Endothelial cell of umbilical vein (primary cell): Measurements from ENCODE around the gene ATXN1. TPM values are rescaled to one million over a fixed set of nuclear protein-coding genes. Genes with fewer than 3 reads are reported as not detected.

Experiments used
- BruUV-seq: library from RNA; stranded (reverse); fragments of 400-500 nt; replicated peaks from 2 replicates; lab custom pipeline; 2021; lab: Mats Ljungman, UMichigan
- CTCF ChIA-PET: fragments of 300-600, 350-600 bp; sonication (Branson Sonifier 250); formaldehyde crosslinking; loops from one replicate; lab custom pipeline; 2021; ENCODE audit warnings: antibody characterized with exemption, inconsistent platforms; lab: Charles Lee
- POLR2A ChIA-PET: fragments of 300-600, 350-600 bp; sonication (Branson Sonifier 250); formaldehyde crosslinking; loops from one replicate; lab custom pipeline; 2021; ENCODE audit warnings: antibody characterized with exemption, inconsistent platforms; lab: Charles Lee
- DNase-seq: peaks from one replicate; pipeline ENCODE4 v3.0.0-alpha.2; 2011; ENCODE audit warnings: low read depth, low spot score
- FAIRE-seq: peaks from 2 replicates; lab custom pipeline; 2011; peaks lifted over from hg19 to GRCh38; lab: Jason Lieb, UNC
- H2AFZ ChIP-seq: 2 replicates; pipeline ENCODE4 v1.6.0; 2012; ENCODE audit warnings: low read depth, low read length, control low read depth, inconsistent platforms
- H3K27ac ChIP-seq: 2 replicates; pipeline ENCODE4 v1.5.1; 2011; ENCODE audit warnings: low read depth, mild to moderate bottlenecking, control low read depth, low read length, moderate library complexity; ENCODE audit not compliant: insufficient read depth
- H3K27me3 ChIP-seq, 2 experiments: 2 replicates each; pipeline versions ENCODE4 v1.6.0 to v1.6.1; 2011; ENCODE audit warnings: low read length in 2 of 2, mixed read lengths in 1 of 2; ENCODE audit not compliant: control insufficient read depth in 2 of 2, insufficient read depth in 2 of 2
- H3K36me3 ChIP-seq, 2 experiments: 2 replicates in 1 of 2; 3 replicates in 1 of 2; pipeline ENCODE4 v1.5.1; 2011; ENCODE audit warnings: low read length in 2 of 2, mild to moderate bottlenecking in 1 of 2, moderate library complexity in 1 of 2; ENCODE audit not compliant: control insufficient read depth in 2 of 2, insufficient read depth in 2 of 2; ENCODE audit errors: extremely low read depth in 1 of 2
- H3K4me1 ChIP-seq: 3 replicates; pipeline ENCODE4 v1.5.1; 2011; ENCODE audit warnings: mild to moderate bottlenecking, low read length; ENCODE audit not compliant: control insufficient read depth, insufficient read depth; ENCODE audit errors: extremely low read depth
- H3K4me2 ChIP-seq: 2 replicates; pipeline ENCODE4 v1.6.1; 2011; ENCODE audit warnings: low read length, control low read depth, mixed read lengths; ENCODE audit not compliant: insufficient read depth
- H3K4me3 ChIP-seq, 3 experiments: fragments of 200-600 bp in 1 of 3; sonication (generic), shearing (Covaris generic) in 1 of 3; replicated peaks in 1 of 3; 2 replicates each; pipeline ENCODE4 v1.5.1; 2011 to 2016; ENCODE audit warnings: control low read depth in 3 of 3, low read length in 3 of 3, mild to moderate bottlenecking in 2 of 3, inconsistent platforms in 1 of 3, low read depth in 1 of 3, moderate library complexity in 1 of 3; ENCODE audit not compliant: insufficient read depth in 1 of 3
- H3K79me2 ChIP-seq: 2 replicates; pipeline ENCODE4 v1.6.0; 2012; ENCODE audit warnings: low read length, inconsistent platforms; ENCODE audit not compliant: control insufficient read depth, insufficient read depth
- H3K9ac ChIP-seq: replicated peaks from 2 replicates; pipeline ENCODE3; 2011; ENCODE audit warnings: low read length, control low read depth; ENCODE audit not compliant: insufficient read depth; ENCODE audit errors: extremely low read depth
- H3K9me1 ChIP-seq: replicated peaks from 3 replicates; pipeline ENCODE4 v1.6.0; 2011; ENCODE audit warnings: mild to moderate bottlenecking, low read length; ENCODE audit not compliant: control insufficient read depth, insufficient read depth; ENCODE audit errors: extremely low read depth
- H3K9me3 ChIP-seq: replicated peaks from 2 replicates; pipeline ENCODE4 v1.5.1; 2012; ENCODE audit warnings: low read length, inconsistent platforms; ENCODE audit not compliant: control insufficient read depth, insufficient read depth
- H4K20me1 ChIP-seq: replicated peaks from 2 replicates; pipeline ENCODE3; 2011; ENCODE audit warnings: mild to moderate bottlenecking, low read length; ENCODE audit not compliant: control insufficient read depth, insufficient read depth; ENCODE audit errors: extremely low read depth
- CTCF ChIP-seq, 2 donors: IDR thresholded peaks; 1 replicate in 1 of 2; 2 replicates in 1 of 2; pipeline ENCODE4 v1.5.1; 2011; ENCODE audit warnings: low read length in 2 of 2, mild to moderate bottlenecking in 2 of 2, moderate library complexity in 2 of 2, control low read depth in 1 of 2, inconsistent platforms in 1 of 2, low read depth in 1 of 2; ENCODE audit not compliant: insufficient read depth in 1 of 2; ENCODE audit errors: extremely low read depth in 1 of 2
- EZH2 ChIP-seq: IDR thresholded peaks from 2 replicates; pipeline ENCODE4 v1.6.1; 2012; ENCODE audit warnings: borderline replicate concordance, low read depth, mild to moderate bottlenecking, moderate library complexity, low read length, inconsistent platforms; ENCODE audit not compliant: severe bottlenecking
- FOS ChIP-seq: IDR thresholded peaks from 2 replicates; pipeline ENCODE4 v1.6.1; 2011; ENCODE audit warnings: mild to moderate bottlenecking, low read length, moderate library complexity, borderline replicate concordance; ENCODE audit not compliant: insufficient read depth
- GATA2 ChIP-seq: IDR thresholded peaks from 2 replicates; pipeline ENCODE4 v1.7.0; 2011; ENCODE audit warnings: low read depth, mild to moderate bottlenecking, moderate library complexity, mixed read lengths, low read length; ENCODE audit not compliant: insufficient read length, insufficient read depth
- JUN ChIP-seq: IDR thresholded peaks from 2 replicates; pipeline ENCODE4 v1.6.1; 2011; ENCODE audit warnings: borderline replicate concordance, low read depth; ENCODE audit not compliant: insufficient read length, insufficient read depth
- MAX ChIP-seq: IDR thresholded peaks from 2 replicates; pipeline ENCODE4 v1.6.1; 2011; ENCODE audit not compliant: insufficient read depth, insufficient read length
- MYC ChIP-seq: IDR thresholded peaks from one replicate; pipeline ENCODE4 v1.6.1; 2011; ENCODE audit warnings: mild to moderate bottlenecking, low read depth, low read length
- POLR2A ChIP-seq: IDR thresholded peaks from 2 replicates; pipeline ENCODE4 v1.6.1; 2012; ENCODE audit warnings: low read depth, mild to moderate bottlenecking, control low read depth, low read length
- POLR2AphosphoS5 ChIP-seq: IDR thresholded peaks from 2 replicates; pipeline ENCODE4 v1.6.1; 2012; ENCODE audit warnings: low read depth, mild to moderate bottlenecking, control low read depth, low read length, moderate library complexity; ENCODE audit not compliant: insufficient read depth
- dilution Hi-C: fragments of 300-500 bp; cut with MboI; formaldehyde crosslinking; loops from one replicate; pipeline ENCODE4 v1.15.0; 2019; ENCODE audit warnings: low sequenced_read_pairs; ENCODE audit not compliant: extremely low pct_ligation_motif_present
- intact Hi-C: fragments of 100-400 bp; cut with micrococcal nuclease; formaldehyde crosslinking; loops from one replicate; pipeline ENCODE4 v1.10.0; 2022
- polyA plus RNA-seq, 4 experiments: library from polyadenylated mRNA; depleted of rRNA in 3 of 4; stranded (reverse) in 3 of 4; unstranded in 1 of 4; fragments of >200 nt; gene quantifications; 2 replicates each; pipeline versions ENCODE4 v1.2.1 to v1.2.3, GENCODE V29; 2011 to 2012; ENCODE audit warnings: missing spikeins in 1 of 4
- total RNA-seq: library from RNA; stranded (reverse); gene quantifications from 2 replicates; pipeline ENCODE4 v1.2.3, GENCODE V29; 2021

The ATXN1 gene
- total and polyA plus RNA-seq, 2 donors (not counting 3 experiments of a cell fraction or from before 2014, with no cell fraction given) = 16.4 to 33.0 TPM

GRCh38 chr6:16302721-16303552 lies 458.3 kb downstream of the ATXN1 start:
- no peak overlapping the region for H3K27ac ChIP-seq
- no peaks in the 10 kb centered on the region for H4K20me1 ChIP-seq
- H3K9me3 ChIP-seq = no peaks in the 10 kb centered on the region
- H3K9ac ChIP-seq = no peak overlapping the region
- intact Hi-C loops = no loop called here
- CTCF ChIA-PET = no interaction called here
- TF ChIP-seq FOS = no peak
- no peak for TF ChIP-seq MYC
- no peak for TF ChIP-seq JUN
- TF ChIP-seq MAX = no peak
- no peak for TF ChIP-seq POLR2A
- TF ChIP-seq GATA2 = no peak
- no peak for TF ChIP-seq EZH2
- TF ChIP-seq POLR2AphosphoS5 = no peak
- TF ChIP-seq CTCF (IDR thresholded peaks at IDR 0.05; ENCODE audit: extremely low read depth in 1 of 2, insufficient read depth in 1 of 2, low read depth in 1 of 2, low read length in 2 of 2) = no peak
- H3K79me2 ChIP-seq = no peaks in the 10 kb centered on the region
- BruUV-seq = no TSS peak
- peak; percentile 77 for FAIRE-seq
- no peak overlapping the region for H3K4me2 ChIP-seq
- dilution Hi-C loops = no loop called here
- H2AFZ ChIP-seq = peak overlapping the region; percentile 50
- POLR2A ChIA-PET = no interaction called here
- H3K9me1 ChIP-seq = no peaks in the 10 kb centered on the region
- peak; percentile 78 for DNase-seq
- H3K4me3 ChIP-seq = no peak overlapping the region
- H3K36me3 ChIP-seq = peaks cover 0 to 2% of the 10 kb centered on the region in 2 experiments
- no peaks in the 10 kb centered on the region for H3K27me3 ChIP-seq
- peaks cover 6% of the 10 kb centered on the region for H3K4me1 ChIP-seq
